OCI-LY7 (cell line): ENCODE data around the gene RNF213. TPM values are rescaled to one million over a fixed set of nuclear protein-coding genes. Genes with fewer than 3 reads are reported as not detected.

Experiments used
- BruUV-seq: library from RNA; stranded (reverse); fragments of 400-500 nt; replicated peaks from 2 replicates; lab custom pipeline; 2021; lab: Mats Ljungman, UMichigan
- CTCF ChIA-PET: fragments of 300-600 bp; sonication (Branson Sonifier 250); formaldehyde crosslinking; loops from one replicate; lab custom pipeline; 2022; ENCODE audit warnings: antibody characterized with exemption; ENCODE audit not compliant: unreplicated experiment; lab: Charles Lee
- POLR2A ChIA-PET: fragments of 300-600 bp; sonication (Branson Sonifier 250); formaldehyde crosslinking; loops from one replicate; lab custom pipeline; 2022; ENCODE audit warnings: antibody characterized with exemption; lab: Charles Lee
- DNase-seq: peaks from one replicate; pipeline ENCODE4 v3.0.0-alpha.2; 2015; ENCODE audit warnings: low spot score
- H2AFZ ChIP-seq: fragments of 200-600 bp; sonication (generic), shearing (Covaris generic); 2 replicates; pipeline ENCODE4 v1.6.1; 2014; ENCODE audit warnings: mild to moderate bottlenecking, antibody characterized with exemption, low read length, moderate library complexity
- H3K27ac ChIP-seq: fragments of 200-600 bp; sonication (generic); 2 replicates; pipeline ENCODE4 v1.5.1; 2014; ENCODE audit warnings: mixed run types, low read depth, mild to moderate bottlenecking, moderate library complexity, low read length, inconsistent platforms; ENCODE audit not compliant: poor library complexity, severe bottlenecking
- H3K36me3 ChIP-seq: fragments of 200-600 bp; sonication (generic); 2 replicates; pipeline ENCODE4 v1.6.1; 2014; ENCODE audit warnings: mild to moderate bottlenecking, antibody characterized with exemption, low read length, moderate library complexity, mixed read lengths; ENCODE audit not compliant: insufficient read depth
- H3K4me1 ChIP-seq: fragments of 200-600 bp; sonication (generic); 2 replicates; pipeline ENCODE4 v1.5.1; 2014; ENCODE audit warnings: mild to moderate bottlenecking, low read length; ENCODE audit not compliant: insufficient read depth, poor library complexity, severe bottlenecking
- H3K4me2 ChIP-seq: fragments of 200-600 bp; sonication (generic); 2 replicates; pipeline ENCODE4 v1.6.1; 2014; ENCODE audit warnings: mild to moderate bottlenecking, low read length
- H3K4me3 ChIP-seq: fragments of 200-600 bp; sonication (generic); 2 replicates; pipeline ENCODE4 v1.5.1; 2014; ENCODE audit warnings: mild to moderate bottlenecking, low read depth, low read length; ENCODE audit not compliant: poor library complexity, severe bottlenecking
- H3K79me2 ChIP-seq: fragments of 200-600 bp; sonication (generic); 2 replicates; pipeline ENCODE4 v1.6.1; 2016; ENCODE audit warnings: low read depth, mild to moderate bottlenecking, low read length, moderate library complexity, mixed read lengths; ENCODE audit not compliant: insufficient read depth
- H3K9me2 ChIP-seq: fragments of 200-600 bp; sonication (generic); 2 replicates; pipeline ENCODE4 v1.6.1; 2016; ENCODE audit warnings: mild to moderate bottlenecking, low read length, mixed read lengths; ENCODE audit not compliant: insufficient read depth
- H3K9me3 ChIP-seq: fragments of 200-600 bp; sonication (generic); 2 replicates; pipeline ENCODE4 v1.6.1; 2014; ENCODE audit warnings: mild to moderate bottlenecking, mixed run types, low read length, mixed read lengths
- H4K20me1 ChIP-seq: fragments of 200-600 bp; sonication (generic); 2 replicates; pipeline ENCODE4 v1.6.1; 2014; ENCODE audit warnings: mild to moderate bottlenecking, antibody characterized with exemption, low read length, moderate library complexity, mixed read lengths; ENCODE audit not compliant: insufficient read depth
- CTCF ChIP-seq: fragments of 200-600 bp; sonication (generic); conservative IDR thresholded peaks from 2 replicates; pipeline ENCODE4 v1.5.1; 2014; ENCODE audit warnings: mild to moderate bottlenecking, antibody characterized with exemption, low read length, moderate library complexity, mixed read lengths
- EZH2phosphoT487 ChIP-seq: fragments of 200-600 bp; sonication (generic); IDR thresholded peaks from 2 replicates; pipeline ENCODE4 v1.6.1; 2018; ENCODE audit warnings: low read depth, borderline replicate concordance, mild to moderate bottlenecking, mixed run types, antibody characterized with exemption, low read length, moderate library complexity, mixed read lengths
- intact Hi-C: fragments of 100-400 bp; cut with micrococcal nuclease; formaldehyde crosslinking; loops from one replicate; pipeline ENCODE4 v1.10.0; 2022; ENCODE audit not compliant: unreplicated experiment
- total RNA-seq, 2 experiments: library from RNA; depleted of rRNA in 1 of 2; stranded (reverse); fragments of >200 nt in 1 of 2; shearing (Covaris generic) in 1 of 2; gene quantifications; 2 replicates each; pipeline ENCODE4 v1.2.3, GENCODE V29; 2014 to 2022

Gene RNF213
- total RNA-seq, 2 experiments from 2014 or later, result 58.8 to 68.6 TPM

- TF ChIP-seq CTCF (no peak), EZH2phosphoT487 (no peak)
- intact Hi-C loops, result no loop called here
- CTCF ChIA-PET, result no interaction called here
- no peak for DNase-seq
- no peak overlapping the region for H3K4me2 ChIP-seq
- H3K4me3 ChIP-seq, result no peak overlapping the region
- H3K27ac ChIP-seq, result no peak overlapping the region
- BruUV-seq, result no TSS peak
- no peaks in the 10 kb centered on the region for H3K9me3 ChIP-seq
- H4K20me1 ChIP-seq, result no peaks in the 10 kb centered on the region
- POLR2A ChIA-PET, result no interaction called here
- no peaks in the 10 kb centered on the region for H3K4me1 ChIP-seq
- H3K79me2 ChIP-seq, result no peaks in the 10 kb centered on the region
- H3K36me3 ChIP-seq, result no peaks in the 10 kb centered on the region
- H2AFZ ChIP-seq, result no peak overlapping the region
- no peaks in the 10 kb centered on the region for H3K9me2 ChIP-seq
These were observed 35.4 kb upstream of the RNF213 start for GRCh38 chr17:80225230-80225629.

GRCh38 chr17:80227156-80227555 lies 33.5 kb upstream of the RNF213 start:
- H4K20me1 ChIP-seq, result no peaks in the 10 kb centered on the region
- peaks cover 7% of the 10 kb centered on the region; the same call in 1 of the 2 replicates for H3K9me3 ChIP-seq
- no peaks in the 10 kb centered on the region for H3K9me2 ChIP-seq
- no peaks in the 10 kb centered on the region for H3K4me1 ChIP-seq
- POLR2A ChIA-PET, result interaction anchor here (1.1 kb wide), 1 partner anchor 8 kb away, joined by 3 read pairs; no protein-coding TSS in a partner anchor
- no peaks in the 10 kb centered on the region for H3K36me3 ChIP-seq
- no peak overlapping the region for H2AFZ ChIP-seq
- no peak overlapping the region for H3K27ac ChIP-seq
- TF ChIP-seq EZH2phosphoT487 (no peak), CTCF (no peak)
- H3K4me3 ChIP-seq, result no peak overlapping the region
- no peaks in the 10 kb centered on the region for H3K79me2 ChIP-seq
- no TSS peak for BruUV-seq
- CTCF ChIA-PET, result no interaction called here
- no peak for DNase-seq
- intact Hi-C loops, result no loop called here
- H3K4me2 ChIP-seq, result no peak overlapping the region

GRCh38 chr17:80227666-80228065 lies 33.0 kb upstream of the RNF213 start:
- H3K9me3 ChIP-seq, result peaks cover 12% of the 10 kb centered on the region; the same call in 1 of the 2 replicates
- H3K4me2 ChIP-seq, result no peak overlapping the region
- H4K20me1 ChIP-seq, result no peaks in the 10 kb centered on the region
- H2AFZ ChIP-seq, result no peak overlapping the region
- POLR2A ChIA-PET, result interaction anchor here (1.1 kb wide), 1 partner anchor 8 kb away, joined by 3 read pairs; no protein-coding TSS in a partner anchor
- DNase-seq, result no peak
- CTCF ChIA-PET, result no interaction called here
- H3K4me3 ChIP-seq, result no peak overlapping the region
- TF ChIP-seq CTCF (no peak), EZH2phosphoT487 (no peak)
- no peaks in the 10 kb centered on the region for H3K79me2 ChIP-seq
- H3K36me3 ChIP-seq, result no peaks in the 10 kb centered on the region
- H3K27ac ChIP-seq, result no peak overlapping the region
- no peaks in the 10 kb centered on the region for H3K4me1 ChIP-seq
- no TSS peak for BruUV-seq
- H3K9me2 ChIP-seq, result no peaks in the 10 kb centered on the region
- intact Hi-C loops, result no loop called here
